ENCODE measurements around the gene PCGF5. TPM values are rescaled to one million over a fixed set of nuclear protein-coding genes. Genes with fewer than 3 reads are reported as not detected.
A peak's percentile ranks its signal among the peaks of the same experiment; 100 is the strongest.
"Not testable (repeated sequence)": the region's sequence is repeated elsewhere in the genome, so short reads cannot be mapped to it uniquely, and the experiment has no call there.

Gene PCGF5
- total RNA-seq, 1 experiment from 2014 or later, result 17.3 TPM

DNA sequence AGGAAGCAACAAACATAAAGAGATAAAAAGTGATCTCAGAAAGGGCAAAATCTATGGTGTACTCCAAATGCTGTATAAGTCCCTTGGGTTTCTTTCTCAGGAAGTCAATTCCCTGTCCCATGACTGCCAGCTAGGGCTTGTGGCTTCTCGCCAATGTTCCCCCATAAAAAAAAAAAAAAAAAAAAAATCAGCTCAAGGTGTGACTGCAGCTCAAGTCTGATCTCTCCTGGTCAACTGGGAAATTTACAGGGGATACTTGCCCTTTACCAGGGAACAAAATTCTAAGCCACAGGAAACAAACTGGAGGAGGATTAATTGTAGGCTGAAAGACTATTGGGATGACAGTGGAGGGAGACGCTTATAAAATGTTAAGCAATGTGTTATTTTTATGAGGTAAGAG lies 76.0 kb downstream of the PCGF5 start:
- DNase-seq (ENCODE audit: low spot score), result peak; percentile 67
- H3K4me1 ChIP-seq (ENCODE audit: insufficient read depth, low read length, poor library complexity, severe bottlenecking), result peaks cover 10% of the 10 kb centered on the region
- TF ChIP-seq EZH2 (IDR thresholded peaks at IDR 0.05; ENCODE audit: borderline replicate concordance, low read depth, low read length, poor library complexity, severe bottlenecking), result no peak
- TF ChIP-seq, protein P1, sequence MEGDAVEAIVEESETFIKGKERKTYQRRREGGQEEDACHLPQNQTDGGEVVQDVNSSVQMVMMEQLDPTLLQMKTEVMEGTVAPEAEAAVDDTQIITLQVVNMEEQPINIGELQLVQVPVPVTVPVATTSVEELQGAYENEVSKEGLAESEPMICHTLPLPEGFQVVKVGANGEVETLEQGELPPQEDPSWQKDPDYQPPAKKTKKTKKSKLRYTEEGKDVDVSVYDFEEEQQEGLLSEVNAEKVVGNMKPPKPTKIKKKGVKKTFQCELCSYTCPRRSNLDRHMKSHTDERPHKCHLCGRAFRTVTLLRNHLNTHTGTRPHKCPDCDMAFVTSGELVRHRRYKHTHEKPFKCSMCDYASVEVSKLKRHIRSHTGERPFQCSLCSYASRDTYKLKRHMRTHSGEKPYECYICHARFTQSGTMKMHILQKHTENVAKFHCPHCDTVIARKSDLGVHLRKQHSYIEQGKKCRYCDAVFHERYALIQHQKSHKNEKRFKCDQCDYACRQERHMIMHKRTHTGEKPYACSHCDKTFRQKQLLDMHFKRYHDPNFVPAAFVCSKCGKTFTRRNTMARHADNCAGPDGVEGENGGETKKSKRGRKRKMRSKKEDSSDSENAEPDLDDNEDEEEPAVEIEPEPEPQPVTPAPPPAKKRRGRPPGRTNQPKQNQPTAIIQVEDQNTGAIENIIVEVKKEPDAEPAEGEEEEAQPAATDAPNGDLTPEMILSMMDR (conservative IDR thresholded peaks at IDR 0.05; ENCODE audit: low read depth, low read length), result peak; percentile 49
- ChIA-PET CTCF (interaction anchor here (0.6 to 1.1 kb wide), 4 partner anchors 128 to 395 kb away, joined by 3 to 6 read pairs (median 5); no protein-coding TSS in a partner anchor), POLR2A (ENCODE audit: low non-redundant PET) (no interaction called here)
- no peaks in the 10 kb centered on the region for H3K27me3 ChIP-seq (replicated peaks; ENCODE audit: insufficient read depth, low read depth, low read length, poor library complexity)
- H3K27ac ChIP-seq (ENCODE audit: low read depth, low read length, poor library complexity, severe bottlenecking), result no peak overlapping the region
- no peaks in the 10 kb centered on the region for H3K36me3 ChIP-seq (ENCODE audit: insufficient read depth, low read length, poor library complexity, severe bottlenecking)
- BruUV-seq (replicated peaks), result no TSS peak
- no peaks in the 10 kb centered on the region for H3K9me3 ChIP-seq (ENCODE audit: low read depth, low read length, poor library complexity, severe bottlenecking)
- H3K4me3 ChIP-seq (ENCODE audit: low read depth, low read length, poor library complexity, severe bottlenecking), result no peak overlapping the region
- intact Hi-C loops (cut with micrococcal nuclease; ENCODE audit: unreplicated experiment), result loop anchor here (5.0 to 10.0 kb wide), 2 partner anchors 178 to 396 kb away; no protein-coding TSS in a partner anchor

DNA sequence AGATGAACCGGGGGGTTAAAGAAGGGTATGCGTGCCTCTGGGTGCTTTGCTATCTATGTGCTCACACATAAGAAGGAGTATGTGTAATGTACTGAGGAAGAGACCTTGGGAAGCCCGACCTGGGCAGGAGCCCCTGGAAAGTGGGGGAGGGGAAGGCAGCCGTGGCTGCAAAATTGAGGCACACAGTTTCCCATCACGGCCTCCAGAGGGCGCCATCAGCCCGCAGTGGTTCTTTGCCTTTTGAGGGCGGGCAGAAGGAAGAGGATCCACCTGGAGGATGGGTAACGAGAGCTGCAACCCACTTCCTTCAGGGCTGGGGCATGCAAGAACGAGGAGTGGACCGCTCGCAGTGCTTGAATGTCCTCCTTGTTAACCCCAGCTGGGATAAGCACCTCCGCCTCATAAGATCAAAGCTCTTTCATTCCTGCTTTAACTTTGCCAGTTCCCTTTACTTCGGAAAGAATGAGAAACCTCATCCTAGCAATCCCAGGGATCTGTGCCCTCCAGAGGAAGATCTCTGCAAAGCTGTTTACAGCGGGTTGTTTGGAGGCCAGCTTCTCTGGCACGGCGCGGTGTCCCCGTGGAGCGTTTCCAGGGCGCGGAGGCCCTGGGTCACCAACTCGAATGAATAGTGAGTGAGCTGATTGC lies 77.9 kb downstream of the PCGF5 start:
- H3K4me3 ChIP-seq (ENCODE audit: low read depth, low read length, poor library complexity, severe bottlenecking), result peak overlapping the region; percentile 45
- ChIA-PET POLR2A (ENCODE audit: low non-redundant PET) (interaction anchor here (0.6 to 0.7 kb wide), 2 partner anchors 18 to 21 kb away, joined by 3 read pairs; no protein-coding TSS in a partner anchor), CTCF (interaction anchor here (0.7 to 1.9 kb wide), 15 partner anchors 42 to 625 kb away, joined by 3 to 15 read pairs (median 4); partner anchors contain the start of genes BTAF1 and FGFBP3)
- no TSS peak for BruUV-seq (replicated peaks)
- no peaks in the 10 kb centered on the region for H3K36me3 ChIP-seq (ENCODE audit: insufficient read depth, low read length, poor library complexity, severe bottlenecking)
- TF ChIP-seq, protein P1 (conservative IDR thresholded peaks at IDR 0.05; ENCODE audit: low read depth, low read length), result peak; percentile 93
- no peak for TF ChIP-seq EZH2 (IDR thresholded peaks at IDR 0.05; ENCODE audit: borderline replicate concordance, low read depth, low read length, poor library complexity, severe bottlenecking)
- DNase-seq (ENCODE audit: low spot score), result peak; percentile 86
- no peak overlapping the region for H3K27ac ChIP-seq (ENCODE audit: low read depth, low read length, poor library complexity, severe bottlenecking)
- intact Hi-C loops (cut with micrococcal nuclease; ENCODE audit: unreplicated experiment), result loop anchor here (1.0 to 10.0 kb wide), 6 partner anchors 72 to 614 kb away; no protein-coding TSS in a partner anchor
- no peaks in the 10 kb centered on the region for H3K27me3 ChIP-seq (replicated peaks; ENCODE audit: insufficient read depth, low read depth, low read length, poor library complexity)
- no peaks in the 10 kb centered on the region for H3K9me3 ChIP-seq (ENCODE audit: low read depth, low read length, poor library complexity, severe bottlenecking)
- peaks cover 10% of the 10 kb centered on the region for H3K4me1 ChIP-seq (ENCODE audit: insufficient read depth, low read length, poor library complexity, severe bottlenecking)

DNA sequence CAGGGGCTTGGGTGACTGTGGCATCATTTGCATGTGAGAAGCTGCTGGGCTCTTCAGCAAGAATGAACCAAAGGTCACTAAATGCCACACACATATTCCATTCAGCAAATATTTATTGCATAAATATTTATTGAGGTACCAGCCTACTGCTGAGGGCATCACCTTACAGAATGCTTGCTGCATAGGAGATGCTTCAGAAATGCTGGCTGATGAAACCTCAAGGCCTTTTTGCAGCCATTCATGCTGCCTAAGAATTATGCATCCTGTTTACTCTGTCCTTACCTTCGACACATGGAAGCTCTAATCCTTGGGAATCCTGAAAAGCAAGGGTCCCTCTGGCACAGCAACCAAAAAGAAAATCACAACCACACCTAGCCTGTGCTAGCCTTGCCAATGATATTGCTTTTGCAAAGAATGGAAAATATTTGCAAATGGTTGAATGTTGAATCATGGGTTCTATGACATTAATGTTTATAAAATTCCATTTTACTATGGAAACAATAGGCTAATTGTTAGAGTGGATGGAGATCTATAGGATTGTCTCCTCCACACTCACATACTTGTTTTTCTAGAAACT lies 79.6 kb downstream of the PCGF5 start:
- Histone ChIP-seq H3K36me3 (ENCODE audit: insufficient read depth, low read length, poor library complexity, severe bottlenecking) (no peaks in the 10 kb centered on the region), H3K4me1 (ENCODE audit: insufficient read depth, low read length, poor library complexity, severe bottlenecking) (peaks cover 10% of the 10 kb centered on the region), H3K27ac (ENCODE audit: low read depth, low read length, poor library complexity, severe bottlenecking) (no peak overlapping the region), H3K27me3 (replicated peaks; ENCODE audit: insufficient read depth, low read depth, low read length, poor library complexity) (no peaks in the 10 kb centered on the region), H3K9me3 (ENCODE audit: low read depth, low read length, poor library complexity, severe bottlenecking) (no peaks in the 10 kb centered on the region), H3K4me3 (ENCODE audit: low read depth, low read length, poor library complexity, severe bottlenecking) (no peak overlapping the region)
- no peak for TF ChIP-seq EZH2 (IDR thresholded peaks at IDR 0.05; ENCODE audit: borderline replicate concordance, low read depth, low read length, poor library complexity, severe bottlenecking)
- TF ChIP-seq, protein P1 (conservative IDR thresholded peaks at IDR 0.05; ENCODE audit: low read depth, low read length), result no peak
- DNase-seq (ENCODE audit: low spot score), result no peak
- ChIA-PET CTCF (interaction anchor here (0.6 kb wide), 1 partner anchor 1372 kb away, joined by 3 read pairs; no protein-coding TSS in a partner anchor), POLR2A (ENCODE audit: low non-redundant PET) (interaction anchor here (0.6 kb wide), 1 partner anchor 15 kb away, joined by 5 read pairs; no protein-coding TSS in a partner anchor)
- BruUV-seq (replicated peaks), result no TSS peak
- intact Hi-C loops (cut with micrococcal nuclease; ENCODE audit: unreplicated experiment), result loop anchor here (2.0 to 10.0 kb wide), 4 partner anchors 175 to 613 kb away; no protein-coding TSS in a partner anchor

DNA sequence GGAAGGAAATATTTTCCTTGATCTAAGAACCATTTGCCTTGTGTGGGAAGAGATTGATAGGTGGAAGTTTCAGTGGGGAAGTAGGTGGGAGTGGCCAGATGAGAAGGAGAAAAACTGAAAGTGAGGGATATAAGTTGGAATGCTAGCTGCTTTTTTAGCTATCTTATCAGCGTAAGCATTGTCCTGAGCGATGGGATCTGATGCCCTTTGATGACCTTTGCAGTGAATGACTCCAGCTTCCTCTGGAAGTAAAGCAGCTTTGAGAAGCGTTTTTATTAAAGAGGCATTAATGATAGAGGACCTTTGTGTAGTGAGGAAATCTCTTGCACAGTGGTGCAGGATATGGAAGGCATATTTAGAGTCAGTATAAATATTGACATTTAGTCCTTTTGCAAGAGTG lies 82.5 kb downstream of the PCGF5 start:
- H3K36me3 ChIP-seq (ENCODE audit: insufficient read depth, low read length, poor library complexity, severe bottlenecking); CTCF ChIA-PET; H3K4me3 ChIP-seq (ENCODE audit: low read depth, low read length, poor library complexity, severe bottlenecking); H3K27me3 ChIP-seq (replicated peaks; ENCODE audit: insufficient read depth, low read depth, low read length, poor library complexity); H3K9me3 ChIP-seq (ENCODE audit: low read depth, low read length, poor library complexity, severe bottlenecking); intact Hi-C loops (cut with micrococcal nuclease; ENCODE audit: unreplicated experiment); H3K4me1 ChIP-seq (ENCODE audit: insufficient read depth, low read length, poor library complexity, severe bottlenecking); DNase-seq (ENCODE audit: low spot score); BruUV-seq (replicated peaks); H3K27ac ChIP-seq (ENCODE audit: low read depth, low read length, poor library complexity, severe bottlenecking); POLR2A ChIA-PET (ENCODE audit: low non-redundant PET): not testable (repeated sequence)

DNA sequence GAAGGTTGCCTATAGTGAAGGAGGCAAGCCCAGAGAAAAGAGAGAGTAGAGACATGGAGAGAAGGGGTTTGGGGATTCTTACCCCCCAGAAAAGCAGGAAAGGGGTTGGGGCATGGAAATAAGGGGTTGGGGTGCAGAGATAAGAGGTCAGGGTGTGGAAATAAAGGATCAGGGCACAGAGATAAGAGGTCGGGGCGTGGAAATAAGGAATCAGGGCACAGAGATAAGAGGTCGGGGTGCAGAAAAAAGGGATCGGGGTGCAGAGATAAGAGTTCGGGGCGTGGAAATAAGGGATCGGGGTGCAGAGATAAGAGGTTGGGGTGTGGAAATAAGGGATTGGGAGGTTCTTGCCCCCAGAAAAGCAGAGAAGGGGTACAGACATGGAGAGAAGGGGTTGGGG lies 85.5 kb downstream of the PCGF5 start:
- H3K27ac ChIP-seq (ENCODE audit: low read depth, low read length, poor library complexity, severe bottlenecking); DNase-seq (ENCODE audit: low spot score); CTCF ChIA-PET; H3K4me3 ChIP-seq (ENCODE audit: low read depth, low read length, poor library complexity, severe bottlenecking); H3K9me3 ChIP-seq (ENCODE audit: low read depth, low read length, poor library complexity, severe bottlenecking); BruUV-seq (replicated peaks); intact Hi-C loops (cut with micrococcal nuclease; ENCODE audit: unreplicated experiment); H3K27me3 ChIP-seq (replicated peaks; ENCODE audit: insufficient read depth, low read depth, low read length, poor library complexity); H3K4me1 ChIP-seq (ENCODE audit: insufficient read depth, low read length, poor library complexity, severe bottlenecking); H3K36me3 ChIP-seq (ENCODE audit: insufficient read depth, low read length, poor library complexity, severe bottlenecking); POLR2A ChIA-PET (ENCODE audit: low non-redundant PET): not testable (repeated sequence)

All from A673 (cell line).